OCI-LY3 (cell line): ENCODE data around the gene TPRN.

ENCODE experiments used
- CTCF ChIP-seq: fragments of 200-600, 300-600 bp; sonication (generic); IDR thresholded peaks from 2 replicates; pipeline ENCODE4 v1.5.1; 2014; ENCODE audit warnings: antibody characterized with exemption, low read length, low read depth
- EZH2phosphoT487 ChIP-seq: fragments of 200-600 bp; shearing (Covaris generic); IDR thresholded peaks from 2 replicates; pipeline ENCODE4 v1.6.1; 2018; ENCODE audit warnings: antibody characterized with exemption, mixed run types, low read depth

- TF ChIP-seq CTCF, result no peak
- TF ChIP-seq EZH2phosphoT487, result no peak
Observed at GRCh38 chr9:137202966-137203365, 2.4 kb upstream of the TPRN start.
